PC-9 (cell line): ENCODE results near the gene CIRBP.

Source experiments
- CTCF ChIP-seq: fragments of 200-600 bp; sonication (generic); conservative IDR thresholded peaks from 2 replicates; pipeline ENCODE4 v1.6.1; 2017; ENCODE audit warnings: mixed run types, antibody characterized with exemption, mild to moderate bottlenecking, moderate library complexity
- EZH2 ChIP-seq: fragments of 200-600 bp; sonication (generic); IDR thresholded peaks from 2 replicates; pipeline ENCODE4 v1.8.0; 2017; ENCODE audit warnings: antibody characterized with exemption, low read depth

- TF ChIP-seq CTCF (no peak), EZH2 (no peak)
These were observed 20.5 kb downstream of the CIRBP start for GRCh38 chr19:1289686-1290025.
